Keratinocyte (primary cell): Measurements from ENCODE around the gene STUB1. TPM values are rescaled to one million over a fixed set of nuclear protein-coding genes. Genes with fewer than 3 reads are reported as not detected.

ENCODE experiments used
- DNase-seq: peaks from one replicate; pipeline ENCODE4 v3.0.0-alpha.2; 2011; ENCODE audit warnings: low read depth, missing footprints, low spot score
- FAIRE-seq: peaks from 2 replicates; lab custom pipeline; 2011; peaks lifted over from hg19 to GRCh38; lab: Jason Lieb, UNC
- H2AFZ ChIP-seq: 2 replicates; pipeline ENCODE4 v1.6.0; 2012; ENCODE audit warnings: low read length, control low read depth, inconsistent platforms; ENCODE audit not compliant: control insufficient read depth
- H3K27ac ChIP-seq: 2 replicates; pipeline ENCODE4 v1.5.1; 2011; ENCODE audit warnings: low read length; ENCODE audit not compliant: control insufficient read depth, insufficient read depth
- H3K27me3 ChIP-seq: 3 replicates; pipeline ENCODE4 v1.6.0; 2011; ENCODE audit warnings: low read length; ENCODE audit not compliant: control insufficient read depth, insufficient read depth; ENCODE audit errors: extremely low read depth
- H3K36me3 ChIP-seq, 2 experiments: 2 replicates in 1 of 2; 3 replicates in 1 of 2; pipeline ENCODE4 v1.5.1; 2011; ENCODE audit warnings: low read length in 2 of 2, mild to moderate bottlenecking in 1 of 2; ENCODE audit not compliant: control insufficient read depth in 2 of 2, insufficient read depth in 2 of 2; ENCODE audit errors: extremely low read depth in 1 of 2
- H3K4me1 ChIP-seq: 3 replicates; pipeline ENCODE4 v1.5.1; 2011; ENCODE audit warnings: low read length; ENCODE audit not compliant: control insufficient read depth, insufficient read depth; ENCODE audit errors: extremely low read depth
- H3K4me2 ChIP-seq: 3 replicates; pipeline ENCODE4 v1.6.0; 2011; ENCODE audit warnings: low read depth, low read length; ENCODE audit not compliant: control insufficient read depth, insufficient read depth; ENCODE audit errors: extremely low read depth
- H3K4me3 ChIP-seq, 3 experiments: fragments of 200-600 bp in 1 of 3; sonication (generic) in 1 of 3; 2 replicates in 2 of 3; 3 replicates in 1 of 3; pipeline ENCODE4 v1.5.1; 2011 to 2016; ENCODE audit warnings: low read length in 3 of 3, mild to moderate bottlenecking in 3 of 3, control low read depth in 2 of 3, inconsistent platforms in 1 of 3, low read depth in 1 of 3, mixed read lengths in 1 of 3, mixed run types in 1 of 3, moderate library complexity in 1 of 3; ENCODE audit not compliant: control insufficient read depth in 2 of 3, insufficient read depth in 2 of 3; ENCODE audit errors: extremely low read depth in 1 of 3
- H3K79me2 ChIP-seq: 2 replicates; pipeline ENCODE4 v1.6.0; 2012; ENCODE audit warnings: low read length; ENCODE audit not compliant: control insufficient read depth, insufficient read depth
- H3K9ac ChIP-seq: 3 replicates; pipeline ENCODE4 v1.6.0; 2011; ENCODE audit warnings: low read length; ENCODE audit not compliant: control insufficient read depth, insufficient read depth; ENCODE audit errors: extremely low read depth
- H3K9me1 ChIP-seq: 3 replicates; pipeline ENCODE4 v1.6.0; 2011; ENCODE audit warnings: low read length; ENCODE audit not compliant: control insufficient read depth, insufficient read depth; ENCODE audit errors: extremely low read depth
- H3K9me3 ChIP-seq: 2 replicates; pipeline ENCODE4 v1.5.1; 2012; ENCODE audit warnings: low read depth, low read length; ENCODE audit not compliant: control insufficient read depth
- H4K20me1 ChIP-seq: 3 replicates; pipeline ENCODE4 v1.6.0; 2011; ENCODE audit warnings: low read length; ENCODE audit not compliant: control insufficient read depth, insufficient read depth; ENCODE audit errors: extremely low read depth
- EZH2 ChIP-seq: IDR thresholded peaks from one replicate; pipeline ENCODE4 v1.6.1; 2012; ENCODE audit warnings: inconsistent platforms, mild to moderate bottlenecking, low read length, moderate library complexity
- dilution Hi-C: fragments of 300-500 bp; cut with MboI; formaldehyde crosslinking; loops from one replicate; pipeline ENCODE4 v1.7.0; 2020; ENCODE audit warnings: low sequenced_read_pairs; ENCODE audit not compliant: extremely low pct_ligation_motif_present
- polyA plus RNA-seq, 5 experiments: library from polyadenylated mRNA; depleted of rRNA in 3 of 5; stranded (reverse) in 3 of 5; stranded (forward) in 1 of 5; unstranded in 1 of 5; fragments of >200 nt; gene quantifications; 1 replicate in 1 of 5; 2 replicates in 3 of 5; 3 replicates in 1 of 5; pipeline versions ENCODE4 v1.2.1 to v1.2.3, GENCODE V29; 2011 to 2012; ENCODE audit warnings: missing spikeins in 2 of 5, low read depth in 1 of 5, low replicate concordance in 1 of 5
- TF ChIP-seq, protein P1 (sequence below), 3 experiments: IDR thresholded peaks in 1 of 3; conservative IDR thresholded peaks in 1 of 3; optimal IDR thresholded peaks in 1 of 3; 2 replicates in 2 of 3; 3 replicates in 1 of 3; pipeline versions ENCODE3 to v1.5.1; 2011; ENCODE audit warnings: low read length in 3 of 3, mild to moderate bottlenecking in 3 of 3, moderate library complexity in 2 of 3, control low read depth in 1 of 3, inconsistent platforms in 1 of 3; ENCODE audit not compliant: insufficient read depth in 2 of 3; ENCODE audit errors: extremely low read depth in 1 of 3

Gene STUB1
- polyA plus RNA-seq, 1 donor (not counting 4 experiments of a cell fraction or from before 2014, with no cell fraction given) = 124 TPM

DNA sequence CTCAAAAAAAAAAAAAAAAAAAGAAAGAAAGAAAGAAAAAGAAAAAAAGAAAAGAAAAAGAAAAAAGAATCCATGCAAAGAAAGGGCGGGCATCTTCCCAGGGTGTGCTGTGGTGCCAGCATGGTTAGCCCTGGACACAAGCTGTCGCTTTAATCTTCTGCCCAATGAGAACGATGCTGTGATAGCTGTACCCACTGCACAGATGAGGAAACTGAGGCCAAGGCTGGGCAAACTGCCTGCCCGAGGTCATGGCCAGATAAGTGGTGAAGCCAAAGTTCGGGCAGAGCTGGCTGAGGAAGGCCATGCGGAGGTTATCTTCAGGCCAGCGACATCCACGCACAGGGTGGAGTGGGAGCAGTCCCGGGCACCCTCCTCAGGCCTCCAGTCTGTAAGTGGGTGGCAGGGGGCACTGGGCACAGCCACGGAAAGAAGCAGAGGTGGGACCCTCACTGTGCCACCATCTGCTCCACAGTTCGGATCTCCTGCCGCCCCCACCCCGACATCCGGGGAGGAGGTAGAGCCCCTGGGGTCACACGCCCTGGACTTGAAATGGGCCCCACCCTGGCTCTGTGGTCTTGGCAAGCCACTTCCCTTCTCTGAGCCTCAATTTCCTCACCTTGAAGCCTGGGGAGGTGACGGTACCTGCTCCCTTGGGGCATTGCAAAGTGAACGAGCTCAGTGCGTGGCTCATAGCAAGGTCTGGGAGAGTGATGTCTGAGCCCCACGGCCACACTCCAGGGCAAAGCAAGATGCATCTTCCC lies 18.9 kb downstream of the STUB1 start:
- Histone ChIP-seq H3K4me2 (no peak overlapping the region), H2AFZ (no peak overlapping the region), H3K4me1 (peaks cover 6% of the 10 kb centered on the region), H3K27me3 (peaks cover 64% of the 10 kb centered on the region), H3K36me3 (no peaks in the 10 kb centered on the region), H3K4me3 (no peak overlapping the region), H3K9ac (no peak overlapping the region), H3K79me2 (no peaks in the 10 kb centered on the region), H3K9me3 (no peaks in the 10 kb centered on the region), H3K27ac (no peak overlapping the region), H3K9me1 (no peaks in the 10 kb centered on the region), H4K20me1 (peaks cover 5% of the 10 kb centered on the region)
- dilution Hi-C loops = no loop called here
- FAIRE-seq (no peak), DNase-seq (no peak)
- TF ChIP-seq EZH2 = no peak
- TF ChIP-seq, protein P1, sequence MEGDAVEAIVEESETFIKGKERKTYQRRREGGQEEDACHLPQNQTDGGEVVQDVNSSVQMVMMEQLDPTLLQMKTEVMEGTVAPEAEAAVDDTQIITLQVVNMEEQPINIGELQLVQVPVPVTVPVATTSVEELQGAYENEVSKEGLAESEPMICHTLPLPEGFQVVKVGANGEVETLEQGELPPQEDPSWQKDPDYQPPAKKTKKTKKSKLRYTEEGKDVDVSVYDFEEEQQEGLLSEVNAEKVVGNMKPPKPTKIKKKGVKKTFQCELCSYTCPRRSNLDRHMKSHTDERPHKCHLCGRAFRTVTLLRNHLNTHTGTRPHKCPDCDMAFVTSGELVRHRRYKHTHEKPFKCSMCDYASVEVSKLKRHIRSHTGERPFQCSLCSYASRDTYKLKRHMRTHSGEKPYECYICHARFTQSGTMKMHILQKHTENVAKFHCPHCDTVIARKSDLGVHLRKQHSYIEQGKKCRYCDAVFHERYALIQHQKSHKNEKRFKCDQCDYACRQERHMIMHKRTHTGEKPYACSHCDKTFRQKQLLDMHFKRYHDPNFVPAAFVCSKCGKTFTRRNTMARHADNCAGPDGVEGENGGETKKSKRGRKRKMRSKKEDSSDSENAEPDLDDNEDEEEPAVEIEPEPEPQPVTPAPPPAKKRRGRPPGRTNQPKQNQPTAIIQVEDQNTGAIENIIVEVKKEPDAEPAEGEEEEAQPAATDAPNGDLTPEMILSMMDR (optimal IDR thresholded peaks at IDR 0.05 in 1 of 3, IDR thresholded peaks at IDR 0.05 in 1 of 3, conservative IDR thresholded peaks at IDR 0.05 in 1 of 3; ENCODE audit: extremely low read depth in 1 of 3, insufficient read depth in 2 of 3, low read length in 3 of 3) = no peak

DNA sequence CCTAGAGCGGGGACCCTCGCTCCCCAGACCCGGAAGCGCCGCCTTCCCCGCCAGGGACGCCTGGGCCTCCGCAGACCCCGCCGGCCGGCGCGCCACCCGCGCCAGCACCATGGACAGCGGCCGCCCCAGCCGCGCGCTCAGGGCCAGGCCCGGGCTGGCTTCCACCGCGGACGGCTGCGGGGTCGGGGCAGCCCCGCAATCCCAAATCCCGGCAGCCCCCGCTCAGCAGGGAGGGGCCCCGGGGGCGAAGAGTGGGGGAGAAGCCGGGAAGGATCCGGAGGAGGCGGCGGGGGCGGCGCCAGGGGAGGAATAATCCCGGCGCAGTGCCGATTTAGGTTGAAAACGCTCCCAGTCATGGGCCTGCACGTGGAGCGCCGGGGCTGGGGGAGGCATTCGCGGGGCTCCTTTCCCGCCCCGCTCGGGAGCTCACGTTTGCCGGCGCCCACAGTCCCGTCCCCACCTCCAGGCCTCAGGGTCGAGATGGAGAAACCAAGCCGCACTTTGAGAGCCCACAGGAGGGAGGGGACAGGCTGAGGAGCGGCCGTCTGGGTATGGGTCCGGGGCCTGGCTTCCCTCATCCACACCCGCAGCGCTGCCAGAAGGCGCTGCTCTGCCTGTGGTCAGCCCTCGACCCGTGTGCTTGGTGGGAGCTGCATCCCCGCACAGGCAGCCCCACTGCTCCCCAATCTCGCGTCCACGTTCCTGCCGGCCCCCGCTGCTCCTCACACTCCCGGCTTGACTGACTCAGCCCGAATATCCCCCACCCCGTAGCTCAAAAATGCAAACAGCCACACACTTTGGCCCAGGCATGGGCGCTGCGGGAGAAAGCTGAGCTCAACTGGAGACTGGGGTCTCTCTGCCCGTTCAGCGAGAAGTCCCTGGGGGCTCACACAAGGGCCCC lies 20.7 kb downstream of the STUB1 start:
- no peak for FAIRE-seq
- H3K9me1 ChIP-seq = no peaks in the 10 kb centered on the region
- dilution Hi-C loops = no loop called here
- no peak overlapping the region for H3K9ac ChIP-seq
- no peak overlapping the region for H3K27ac ChIP-seq
- no peaks in the 10 kb centered on the region for H3K79me2 ChIP-seq
- no peak overlapping the region for H3K4me2 ChIP-seq
- H3K27me3 ChIP-seq = peaks cover 58% of the 10 kb centered on the region
- peak; percentile 97 for TF ChIP-seq EZH2
- TF ChIP-seq, protein P1 (optimal IDR thresholded peaks at IDR 0.05 in 1 of 3, IDR thresholded peaks at IDR 0.05 in 1 of 3, conservative IDR thresholded peaks at IDR 0.05 in 1 of 3; ENCODE audit: extremely low read depth in 1 of 3, insufficient read depth in 2 of 3, low read length in 3 of 3) = no peak
- H4K20me1 ChIP-seq = peaks cover 5% of the 10 kb centered on the region
- no peaks in the 10 kb centered on the region for H3K4me1 ChIP-seq
- H3K36me3 ChIP-seq = no peaks in the 10 kb centered on the region
- H3K9me3 ChIP-seq = no peaks in the 10 kb centered on the region
- H3K4me3 ChIP-seq = no peak overlapping the region
- no peak for DNase-seq
- H2AFZ ChIP-seq = no peak overlapping the region
